K562 (cell line): ENCODE data around the gene ANK3. TPM values are rescaled to one million over a fixed set of nuclear protein-coding genes. Genes with fewer than 3 reads are reported as not detected.

Experiments used
- ATAC-seq: fragments of 200-7000 bp; cut with Tn5 transposase; 3 replicates; pipeline ENCODE4 v1.9.1; 2020; ENCODE audit warnings: moderate library complexity
- BruUV-seq: library from RNA; stranded (reverse); fragments of 400-500 nt; replicated peaks from 2 replicates; lab custom pipeline; 2021; lab: Mats Ljungman, UMichigan
- CTCF ChIA-PET: fragments of 300-600 bp; formaldehyde crosslinking; extraction: SDS; loops from one replicate; lab custom pipeline; 2021; ENCODE audit warnings: low intra/inter-chr PET ratio; lab: Yijun Ruan, JAX
- POLR2A ChIA-PET: fragments of 300-600, 350-650 bp; sonication (Branson Sonifier 250); formaldehyde crosslinking; extraction: SDS; loops from one replicate; lab custom pipeline; 2021; ENCODE audit warnings: antibody characterized with exemption, inconsistent platforms; lab: Yijun Ruan, JAX
- DNase-seq, 4 experiments: peaks; one replicate each; pipeline versions ENCODE4 v3.0.0 to v3.0.0-alpha.2; 2011 to 2018; ENCODE audit warnings: low spot score in 3 of 4, mixed read lengths in 3 of 4; ENCODE audit errors: extremely low read depth in 1 of 4
- FAIRE-seq: peaks from 2 replicates; lab custom pipeline; 2011; peaks lifted over from hg19 to GRCh38; lab: Jason Lieb, UNC
- H2AFZ ChIP-seq: 2 replicates; pipeline ENCODE4 v1.6.0; 2011; ENCODE audit warnings: low read depth, low read length, control low read depth, inconsistent platforms
- H3K27ac ChIP-seq: fragments of 200-600 bp; 3 replicates; pipeline ENCODE4 v1.8.0; 2011; ENCODE audit warnings: low read depth, mild to moderate bottlenecking, control low read depth, inconsistent platforms, low read length, moderate library complexity, mixed read lengths; ENCODE audit errors: extremely low read depth
- H3K27me3 ChIP-seq, 2 experiments: fragments of 300-600 bp in 1 of 2; 2 replicates in 1 of 2; 3 replicates in 1 of 2; pipeline versions ENCODE4 v1.6.0 to v1.8.0; 2011; ENCODE audit warnings: inconsistent platforms in 2 of 2, low read length in 2 of 2, mild to moderate bottlenecking in 1 of 2, mixed read lengths in 1 of 2, moderate library complexity in 1 of 2; ENCODE audit not compliant: control insufficient read depth in 2 of 2, insufficient read depth in 2 of 2
- H3K36me3 ChIP-seq: fragments of 300-600 bp; 3 replicates; pipeline ENCODE4 v1.8.0; 2011; ENCODE audit warnings: mild to moderate bottlenecking, low read length, inconsistent platforms; ENCODE audit not compliant: control insufficient read depth, insufficient read depth
- H3K4me1 ChIP-seq, 2 experiments: fragments of 200-600 bp in 1 of 2; replicated peaks in 1 of 2; 2 replicates in 1 of 2; 3 replicates in 1 of 2; pipeline versions ENCODE4 v1.5.1 to v1.8.0; 2011; ENCODE audit warnings: inconsistent platforms in 2 of 2, low read length in 2 of 2, mild to moderate bottlenecking in 1 of 2, mixed read lengths in 1 of 2, moderate library complexity in 1 of 2; ENCODE audit not compliant: control insufficient read depth in 2 of 2, insufficient read depth in 2 of 2
- H3K4me2 ChIP-seq: 2 replicates; pipeline ENCODE4 v1.6.1; 2011; ENCODE audit warnings: low read length, control low read depth, inconsistent platforms, mixed read lengths; ENCODE audit not compliant: insufficient read depth
- H3K4me3 ChIP-seq: fragments of 200-600 bp; sonication (generic), shearing (Covaris generic); 2 replicates; pipeline ENCODE4 v1.5.1; 2016; ENCODE audit warnings: control low read depth, inconsistent platforms
- H3K79me2 ChIP-seq: fragments of 200-600 bp; 3 replicates; pipeline ENCODE4 v1.8.0; 2011; ENCODE audit warnings: low read length, inconsistent platforms; ENCODE audit not compliant: control insufficient read depth, insufficient read depth
- H3K9ac ChIP-seq, 2 experiments: 2 replicates each; pipeline versions ENCODE4 v1.6.0 to v1.6.1; 2011; ENCODE audit warnings: low read depth in 2 of 2, low read length in 2 of 2, control low read depth in 1 of 2, inconsistent platforms in 1 of 2, mild to moderate bottlenecking in 1 of 2, mixed read lengths in 1 of 2; ENCODE audit not compliant: insufficient read depth in 1 of 2
- H3K9me1 ChIP-seq: one replicate; pipeline ENCODE4 v1.6.0; 2011; ENCODE audit warnings: inconsistent platforms, mild to moderate bottlenecking, low read length, moderate library complexity; ENCODE audit not compliant: control insufficient read depth, insufficient read depth
- H3K9me3 ChIP-seq: replicated peaks from 2 replicates; pipeline ENCODE4 v1.5.1; 2011; ENCODE audit warnings: low read depth, low read length, inconsistent platforms; ENCODE audit not compliant: control insufficient read depth, insufficient read depth
- H4K20me1 ChIP-seq: replicated peaks from 2 replicates; pipeline ENCODE4 v1.6.1; 2011; ENCODE audit warnings: low read length, inconsistent platforms, mixed read lengths; ENCODE audit not compliant: control insufficient read depth, insufficient read depth
- ARID1B ChIP-seq: fragments of 450-650 bp; IDR thresholded peaks from 2 replicates; pipeline ENCODE4 v1.6.1; 2016; ENCODE audit warnings: antibody characterized with exemption, mild to moderate bottlenecking, inconsistent platforms
- ARNT ChIP-seq, 2 experiments: fragments of 450-650 bp; IDR thresholded peaks; 2 replicates each; pipeline ENCODE4 v1.6.1; 2016; ENCODE audit warnings: mild to moderate bottlenecking in 1 of 2
- ATF7 ChIP-seq: fragments of 450-650 bp; IDR thresholded peaks from 2 replicates; pipeline ENCODE4 v1.7.1; 2014; ENCODE audit warnings: mild to moderate bottlenecking, moderate library complexity
- DIDO1 ChIP-seq: fragments of 450-650 bp; IDR thresholded peaks from 2 replicates; pipeline ENCODE4 v1.6.1; 2016; ENCODE audit warnings: low read depth, missing biosample characterization, missing genetic modification characterization
- FOSL1 ChIP-seq: fragments of 200-800 bp; sonication (Bioruptor generic); conservative IDR thresholded peaks from 2 replicates; pipeline ENCODE4 v1.6.1; 2016; ENCODE audit warnings: missing genetic modification characterization, missing compliant biosample characterization
- FOXJ2 ChIP-seq: fragments of 200-800 bp; sonication (Bioruptor generic); IDR thresholded peaks from 2 replicates; pipeline ENCODE4 v1.6.1; 2016; ENCODE audit warnings: missing genetic modification characterization, missing compliant biosample characterization
- HDAC3 ChIP-seq: fragments of 450-650 bp; IDR thresholded peaks from 2 replicates; pipeline ENCODE4 v1.6.1; 2018; ENCODE audit warnings: borderline replicate concordance, mild to moderate bottlenecking, moderate library complexity; ENCODE audit not compliant: partially characterized antibody
- HMBOX1 ChIP-seq: sonication (generic); IDR thresholded peaks from 2 replicates; pipeline ENCODE4 v1.6.1; 2016
- JUND ChIP-seq, 2 experiments: IDR thresholded peaks; 2 replicates in 1 of 2; 3 replicates in 1 of 2; pipeline ENCODE4 v1.6.1; 2011; ENCODE audit warnings: borderline replicate concordance in 2 of 2, low read depth in 2 of 2, low read length in 2 of 2, improper control_type of control experiment in 1 of 2, missing biosample characterization in 1 of 2, missing genetic modification characterization in 1 of 2, missing genetic modification reagents in 1 of 2
- MAFK ChIP-seq: IDR thresholded peaks from 2 replicates; pipeline ENCODE4 v1.6.1; 2011; ENCODE audit warnings: low read length, improper control_type of control experiment
- MEIS2 ChIP-seq: fragments of 450-650 bp; IDR thresholded peaks from 2 replicates; pipeline ENCODE4 v1.6.1; 2014; ENCODE audit warnings: mild to moderate bottlenecking; ENCODE audit not compliant: partially characterized antibody
- MTA1 ChIP-seq: fragments of 450-650 bp; IDR thresholded peaks from 2 replicates; pipeline ENCODE4 v1.6.1; 2017; ENCODE audit warnings: borderline replicate concordance
- MTA3 ChIP-seq: fragments of 450-650 bp; formaldehyde crosslinking; IDR thresholded peaks from 2 replicates; pipeline ENCODE4 v1.6.1; 2017; ENCODE audit warnings: mild to moderate bottlenecking, borderline replicate concordance
- NEUROD1 ChIP-seq: fragments of 150-350 bp; IDR thresholded peaks from 2 replicates; pipeline ENCODE4 v1.6.1; 2014; ENCODE audit warnings: borderline replicate concordance, low read length, low read depth; ENCODE audit not compliant: partially characterized antibody
- NFE2 ChIP-seq: IDR thresholded peaks from 2 replicates; pipeline ENCODE4 v1.6.1; 2014; ENCODE audit warnings: antibody characterized with exemption, low read depth
- NFIC ChIP-seq: fragments of 450-650 bp; IDR thresholded peaks from 2 replicates; pipeline ENCODE4 v1.6.1; 2017; ENCODE audit warnings: mild to moderate bottlenecking, inconsistent platforms
- SMARCA4 ChIP-seq: fragments of 450-650 bp; IDR thresholded peaks from 2 replicates; pipeline ENCODE4 v1.6.1; 2016
- SOX6 ChIP-seq: fragments of 450-650 bp; IDR thresholded peaks from 2 replicates; pipeline ENCODE4 v1.6.1; 2014; ENCODE audit warnings: mild to moderate bottlenecking
- TCF3 ChIP-seq: sonication (generic); formaldehyde crosslinking; IDR thresholded peaks from 2 replicates; pipeline ENCODE4 v1.4.0; 2020; ENCODE audit warnings: mild to moderate bottlenecking, missing genetic modification reagents
- TFAM ChIP-seq: fragments of 250-450 bp; sonication (Bioruptor Pico); conservative IDR thresholded peaks from 2 replicates; pipeline ENCODE4 v1.5.0; 2021; ENCODE audit warnings: mild to moderate bottlenecking, moderate library complexity
- ZKSCAN3 ChIP-seq: fragments of 250-450 bp; sonication (Bioruptor Pico); IDR thresholded peaks from 2 replicates; pipeline ENCODE4 v1.4.0; 2020
- ZNF184 ChIP-seq: sonication (generic); formaldehyde crosslinking; IDR thresholded peaks from 2 replicates; pipeline ENCODE4 v1.5.0; 2020; ENCODE audit warnings: missing genetic modification reagents
- ZNF263 ChIP-seq: sonication (generic); formaldehyde crosslinking; IDR thresholded peaks from 2 replicates; pipeline ENCODE4 v1.8.0; 2022; ENCODE audit warnings: mild to moderate bottlenecking, missing genetic modification reagents, borderline replicate concordance
- in situ Hi-C: fragments of 300-500 bp; cut with MboI; formaldehyde crosslinking; loops from 4 replicates; pipeline ENCODE4 v1.15.0; 2018; ENCODE audit warnings: inconsistent platforms, mixed read lengths
- intact Hi-C: fragments of 100-400 bp; cut with micrococcal nuclease; formaldehyde crosslinking; loops from 2 replicates; pipeline ENCODE4 v1.14.2; 2022
- polyA plus RNA-seq, 8 experiments: library from polyadenylated mRNA; depleted of rRNA in 4 of 8; stranded (reverse) in 5 of 8; unstranded in 3 of 8; fragments of >200 nt; fragmentation: Nextera tagmentation in 2 of 8; fragmentation: Illumina TruSeq in 1 of 8; extraction: Ambion mirVana in 2 of 8; extraction: Trizol in 1 of 8; gene quantifications; 2 replicates each; pipeline versions ENCODE4 v1.2.1 to v1.2.3, GENCODE V29; 2011 to 2014; ENCODE audit warnings: inconsistent platforms in 1 of 8, missing spikeins in 1 of 8
- total RNA-seq, 7 experiments: library from RNA; depleted of rRNA in 6 of 7; stranded (reverse); fragments of >200 nt in 6 of 7; fragmentation: Illumina TruSeq in 2 of 7; extraction: Trizol in 2 of 7; gene quantifications; 2 replicates each; pipeline versions ENCODE4 v1.2.1 to v1.2.3, GENCODE V29; 2011 to 2021; ENCODE audit warnings: low replicate concordance in 1 of 7

The ANK3 gene
- total and polyA plus RNA-seq, 9 of the 15 experiments (the other 6 are each of a cell fraction or from before 2014, with no cell fraction given): 10.0 to 32.3 (median 17.9) TPM

GRCh38 chr10:60148266-60148840, 241.3 kb downstream of the ANK3 start:
- intact Hi-C loops (no loop called here), in situ Hi-C loops (no loop called here)
- peaks cover 2 to 7% of the 10 kb centered on the region in 2 experiments; a peak in 3 of 5 replicates for H3K4me1 ChIP-seq
- no peak overlapping the region for H3K27ac ChIP-seq
- ChIA-PET CTCF (interaction anchor here (0.6 kb wide), 1 partner anchor 10 kb away, joined by 3 read pairs; no protein-coding TSS in a partner anchor), POLR2A (interaction anchor here (0.6 kb wide), 1 partner anchor 9 kb away, joined by 3 read pairs; no protein-coding TSS in a partner anchor)
- DNase-seq: peak in 1 of 4 experiments; percentile 58
- no peaks in the 10 kb centered on the region for H3K36me3 ChIP-seq
- no peaks in the 10 kb centered on the region for H3K27me3 ChIP-seq
- no peak for FAIRE-seq
- H3K9me1 ChIP-seq: no peaks in the 10 kb centered on the region
- no peak overlapping the region for H3K4me2 ChIP-seq
- no peak overlapping the region for H3K4me3 ChIP-seq
- no peaks in the 10 kb centered on the region for H3K79me2 ChIP-seq
- H2AFZ ChIP-seq: peak overlapping the region; percentile 1; the same call in 1 of the 2 replicates
- peak; percentile 64 for ATAC-seq
- H3K9ac ChIP-seq: no peak overlapping the region
- no peaks in the 10 kb centered on the region for H4K20me1 ChIP-seq
- BruUV-seq: no TSS peak
- no peaks in the 10 kb centered on the region for H3K9me3 ChIP-seq
- TF ChIP-seq ZKSCAN3 (CRISPR knock-in tag): no peak
- TF ChIP-seq SMARCA4: peak; percentile 42; the same call in 1 of the 2 replicates
- no peak for TF ChIP-seq TCF3
- TF ChIP-seq NFE2: peak; percentile 48
- TF ChIP-seq ZNF184: no peak
- no peak for TF ChIP-seq NEUROD1
- TF ChIP-seq ARNT (IDR thresholded peaks at IDR 0.05): no peak
- TF ChIP-seq MEIS2: peak; percentile 10
- 0 out of 2 replicates have a peak, but pooled peaks have one; percentile 11 for TF ChIP-seq ARID1B
- no peak for TF ChIP-seq SOX6
- no peak for TF ChIP-seq HDAC3
- no peak for TF ChIP-seq MTA3
- TF ChIP-seq ZNF263 (CRISPR knock-in tag): no peak
- no peak for TF ChIP-seq FOXJ2
- peak; percentile 57 for TF ChIP-seq FOSL1 (tag)
- TF ChIP-seq TFAM (CRISPR knock-in tag): no peak
- peak; percentile 88 for TF ChIP-seq NFIC
- no peak for TF ChIP-seq MTA1
- TF ChIP-seq ATF7: no peak
- TF ChIP-seq MAFK: peak; percentile 3; the same call in 1 of the 2 replicates
- TF ChIP-seq DIDO1 (tag): no peak
- peak; percentile 62; the same call in 1 of the 2 replicates for TF ChIP-seq JUND (IDR thresholded peaks at IDR 0.05; ENCODE audit: borderline replicate concordance, low read depth, low read length)
- peak; percentile 49; the same call in 1 of the 3 replicates for TF ChIP-seq JUND (tag; IDR thresholded peaks at IDR 0.05; ENCODE audit: borderline replicate concordance, low read depth, low read length)
- TF ChIP-seq HMBOX1: peak; percentile 52; the same call in 1 of the 2 replicates
